ENCODE measurements around the gene ADCY3. TPM values are rescaled to one million over a fixed set of nuclear protein-coding genes. Genes with fewer than 3 reads are reported as not detected.

Gene ADCY3
- total and polyA plus RNA-seq, 2 donors from 2014 or later = 21.1 to 44.6 TPM

- H3K4me3 ChIP-seq (ENCODE audit: low read length in 3 of 3) = no peak overlapping the region
- no peaks in the 10 kb centered on the region for H3K36me3 ChIP-seq (ENCODE audit: control insufficient read depth in 2 of 3, insufficient read depth in 3 of 3, low read length in 3 of 3)
- no peak for TF ChIP-seq CTCF (IDR thresholded peaks at IDR 0.05; ENCODE audit: borderline replicate concordance, extremely low read depth, insufficient read depth)
- intact Hi-C loops (cut with DNase I) = no loop called here
- no peak for DNase-seq
- no peak overlapping the region for H3K27ac ChIP-seq (ENCODE audit: low read depth in 2 of 2, low read length in 2 of 2)
- FAIRE-seq = no peak
- peaks cover 0 to 2% (median 0%) of the 10 kb centered on the region in 3 donors for H3K4me1 ChIP-seq (ENCODE audit: control insufficient read depth in 2 of 3, insufficient read depth in 2 of 3, low read depth in 1 of 3, low read length in 3 of 3)
- no peak overlapping the region for H3K9ac ChIP-seq (ENCODE audit: low read length in 3 of 3)
- no peaks in the 10 kb centered on the region for H3K27me3 ChIP-seq (ENCODE audit: control insufficient read depth, insufficient read depth, low read length)
- peaks cover 0 to 3% (median 0%) of the 10 kb centered on the region in 3 donors for H3K9me3 ChIP-seq (ENCODE audit: control insufficient read depth in 2 of 3, insufficient read depth in 1 of 3, low read length in 3 of 3)
These were observed 6.1 kb downstream of the ADCY3 start for GRCh38 chr2:24913911-24914310.

GRCh38 chr2:24912986-24913385, 7.1 kb downstream of the ADCY3 start:
- no peaks in the 10 kb centered on the region for H3K36me3 ChIP-seq (ENCODE audit: control insufficient read depth in 2 of 3, insufficient read depth in 3 of 3, low read length in 3 of 3)
- H3K9ac ChIP-seq (ENCODE audit: low read length in 3 of 3) = no peak overlapping the region
- no peaks in the 10 kb centered on the region for H3K4me1 ChIP-seq (ENCODE audit: control insufficient read depth in 2 of 3, insufficient read depth in 2 of 3, low read depth in 1 of 3, low read length in 3 of 3)
- FAIRE-seq = no peak
- no peaks in the 10 kb centered on the region for H3K27me3 ChIP-seq (ENCODE audit: control insufficient read depth, insufficient read depth, low read length)
- DNase-seq = no peak
- H3K9me3 ChIP-seq (ENCODE audit: control insufficient read depth in 2 of 3, insufficient read depth in 1 of 3, low read length in 3 of 3) = peaks cover 0 to 3% (median 0%) of the 10 kb centered on the region in 3 donors
- no peak for TF ChIP-seq CTCF (IDR thresholded peaks at IDR 0.05; ENCODE audit: borderline replicate concordance, extremely low read depth, insufficient read depth)
- H3K4me3 ChIP-seq (ENCODE audit: low read length in 3 of 3) = no peak overlapping the region
- intact Hi-C loops (cut with DNase I) = no loop called here
- H3K27ac ChIP-seq (ENCODE audit: low read depth in 2 of 2, low read length in 2 of 2) = no peak overlapping the region

GRCh38 chr2:24912523-24912922, 7.5 kb downstream of the ADCY3 start:
- H3K9me3 ChIP-seq (ENCODE audit: control insufficient read depth in 2 of 3, insufficient read depth in 1 of 3, low read length in 3 of 3) = peaks cover 0 to 3% (median 0%) of the 10 kb centered on the region in 3 donors
- H3K4me3 ChIP-seq (ENCODE audit: low read length in 3 of 3) = no peak overlapping the region
- FAIRE-seq = no peak
- DNase-seq = no peak
- H3K27ac ChIP-seq (ENCODE audit: low read depth in 2 of 2, low read length in 2 of 2) = no peak overlapping the region
- no peaks in the 10 kb centered on the region for H3K27me3 ChIP-seq (ENCODE audit: control insufficient read depth, insufficient read depth, low read length)
- TF ChIP-seq CTCF (IDR thresholded peaks at IDR 0.05; ENCODE audit: borderline replicate concordance, extremely low read depth, insufficient read depth) = no peak
- H3K4me1 ChIP-seq (ENCODE audit: control insufficient read depth in 2 of 3, insufficient read depth in 2 of 3, low read depth in 1 of 3, low read length in 3 of 3) = no peaks in the 10 kb centered on the region
- H3K36me3 ChIP-seq (ENCODE audit: control insufficient read depth in 2 of 3, insufficient read depth in 3 of 3, low read length in 3 of 3) = no peaks in the 10 kb centered on the region
- intact Hi-C loops (cut with DNase I) = no loop called here
- no peak overlapping the region for H3K9ac ChIP-seq (ENCODE audit: low read length in 3 of 3)

GRCh38 chr2:24910245-24910644, 9.8 kb downstream of the ADCY3 start:
- no peaks in the 10 kb centered on the region for H3K27me3 ChIP-seq (ENCODE audit: control insufficient read depth, insufficient read depth, low read length)
- H3K9me3 ChIP-seq (ENCODE audit: control insufficient read depth in 2 of 3, insufficient read depth in 1 of 3, low read length in 3 of 3) = peaks cover 0 to 3% (median 0%) of the 10 kb centered on the region in 3 donors
- H3K4me3 ChIP-seq (ENCODE audit: low read length in 3 of 3) = no peak overlapping the region
- H3K27ac ChIP-seq (ENCODE audit: low read depth in 2 of 2, low read length in 2 of 2) = no peak overlapping the region
- H3K4me1 ChIP-seq (ENCODE audit: control insufficient read depth in 2 of 3, insufficient read depth in 2 of 3, low read depth in 1 of 3, low read length in 3 of 3) = no peaks in the 10 kb centered on the region
- H3K9ac ChIP-seq (ENCODE audit: low read length in 3 of 3) = no peak overlapping the region
- intact Hi-C loops (cut with DNase I) = no loop called here
- FAIRE-seq (no peak), DNase-seq (no peak)
- H3K36me3 ChIP-seq (ENCODE audit: control insufficient read depth in 2 of 3, insufficient read depth in 3 of 3, low read length in 3 of 3) = no peaks in the 10 kb centered on the region
- TF ChIP-seq CTCF (IDR thresholded peaks at IDR 0.05; ENCODE audit: borderline replicate concordance, extremely low read depth, insufficient read depth) = no peak
